H1 (cell line): Measurements from ENCODE around the gene CAPZA2. TPM values are rescaled to one million over a fixed set of nuclear protein-coding genes. Genes with fewer than 3 reads are reported as not detected.

Experiments
- CBX5 ChIP-seq: fragments of 300-800, 300-1000 bp; sonication (generic); IDR thresholded peaks from 2 replicates; pipeline ENCODE4 v1.7.1; 2016; ENCODE audit warnings: antibody characterized with exemption, low read length, low read depth
- CHD7 ChIP-seq: fragments of 300-600 bp; sonication (generic); IDR thresholded peaks from 2 replicates; pipeline ENCODE4 v1.7.1; 2012; ENCODE audit warnings: low read length, moderate library complexity, mild to moderate bottlenecking, inconsistent platforms; ENCODE audit not compliant: insufficient replicate concordance
- KDM5A ChIP-seq: fragments of 200-600 bp; IDR thresholded peaks from 2 replicates; pipeline ENCODE4 v1.7.1; 2012; ENCODE audit warnings: mild to moderate bottlenecking, low read length, inconsistent platforms, mixed read lengths
- NRF1 ChIP-seq: IDR thresholded peaks from 2 replicates; pipeline ENCODE4 v1.6.1; 2011; ENCODE audit warnings: mild to moderate bottlenecking, low read depth, low read length, improper control_type of control experiment
- POLR2AphosphoS5 ChIP-seq: IDR thresholded peaks from 2 replicates; pipeline ENCODE4 v1.6.1; 2011; ENCODE audit warnings: low read depth, low read length
- RNF2 ChIP-seq: fragments of 200-900, 300-1000 bp; sonication (generic); IDR thresholded peaks from 2 replicates; pipeline ENCODE4 v1.7.1; 2016; ENCODE audit warnings: borderline replicate concordance, low read depth, mild to moderate bottlenecking, antibody characterized with exemption, low read length; ENCODE audit not compliant: poor library complexity, severe bottlenecking; ENCODE audit errors: missing control alignments
- RXRA ChIP-seq: IDR thresholded peaks from 2 replicates; pipeline ENCODE4 v1.6.1; 2011; ENCODE audit warnings: low read depth, mild to moderate bottlenecking, low read length, moderate library complexity; ENCODE audit not compliant: insufficient read depth
- TAF7 ChIP-seq: optimal IDR thresholded peaks from 2 replicates; pipeline ENCODE3; 2011; ENCODE audit warnings: low read depth, mild to moderate bottlenecking, inconsistent platforms, low read length, moderate library complexity, borderline replicate concordance
- polyA plus RNA-seq, 7 experiments: library from polyadenylated mRNA; depleted of rRNA in 3 of 7; stranded (reverse) in 5 of 7; unstranded in 2 of 7; fragments of >200 nt in 5 of 7; fragments of 200-250 nt in 2 of 7; gene quantifications; 1 replicate in 5 of 7; 2 replicates in 1 of 7; 4 replicates in 1 of 7; pipeline versions ENCODE4 v1.2.1 to v1.2.3, GENCODE V29; 2011 to 2013; ENCODE audit warnings: missing spikeins in 2 of 7, mixed read lengths in 2 of 7
- total RNA-seq: library from RNA; stranded (reverse); fragmentation: NEBNext Ultra II Directional; extraction: Animal tissue kit (Norgen Biotek cat#: 25700); gene quantifications from 2 replicates; pipeline ENCODE4 v1.2.1, GENCODE V29; 2021

The CAPZA2 gene
- total and polyA plus RNA-seq, 2 of the 8 experiments (the other 6 are each of a cell fraction or from before 2014, with no cell fraction given): 33.2 to 145 TPM

- TF ChIP-seq TAF7: no peak
- TF ChIP-seq NRF1: no peak
- TF ChIP-seq CHD7: no peak
- TF ChIP-seq RXRA: no peak
- no peak for TF ChIP-seq KDM5A
- no peak for TF ChIP-seq RNF2
- TF ChIP-seq CBX5: no peak
- TF ChIP-seq POLR2AphosphoS5: no peak
Observed at GRCh38 chr7:116884691-116885090, 22.3 kb downstream of the CAPZA2 start (continued).
